SKM-1 (cell line): ENCODE measurements around the gene LATS2.
"Not testable (repeated sequence)": the region's sequence is repeated elsewhere in the genome, so short reads cannot be mapped to it uniquely, and the experiment has no call there.

Source experiments
- DNase-seq: peaks from one replicate; lab custom pipeline; 2025; ENCODE audit not compliant: unreplicated experiment; lab: John Stamatoyannopoulos, UW

The LATS2 gene

DNA sequence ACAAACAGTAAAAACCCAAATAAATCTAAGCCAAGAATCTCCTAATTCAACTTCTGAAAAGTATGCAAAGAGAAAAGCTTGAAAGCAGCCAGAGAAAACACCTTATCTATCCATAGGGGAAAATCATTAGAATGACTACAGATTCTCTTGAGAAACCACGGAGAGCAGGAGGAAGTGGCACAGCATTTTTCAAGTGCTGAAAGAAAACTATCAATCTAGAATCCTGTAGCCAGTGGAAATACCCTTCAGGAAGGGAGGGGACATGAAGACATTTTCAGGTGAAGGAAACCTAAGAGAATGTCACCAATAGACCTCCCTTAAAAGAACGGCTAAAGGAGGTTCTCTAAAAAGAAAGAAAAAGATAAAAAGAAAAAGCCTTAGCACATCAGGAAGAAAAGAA, 92.6 kb downstream of the LATS2 start:
- DNase-seq, result no peak

DNA sequence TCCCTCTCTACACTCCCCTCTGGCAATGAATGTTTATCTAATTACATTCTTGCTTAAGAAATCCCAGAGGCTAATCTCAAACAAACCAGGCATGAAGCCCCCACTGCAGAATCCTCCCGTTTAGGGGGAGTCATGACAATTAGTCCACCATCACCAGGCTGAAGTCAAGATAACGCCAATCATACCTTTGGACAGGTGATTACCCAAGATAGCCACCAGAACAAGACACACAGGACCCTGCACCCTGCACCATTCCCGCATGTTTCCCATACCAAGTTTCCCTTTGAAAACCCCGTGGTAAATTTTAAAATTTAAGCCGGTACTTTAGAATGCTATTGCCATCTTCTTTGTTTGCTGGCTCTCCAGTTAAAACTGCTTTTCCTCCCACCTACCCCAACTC, 94.0 kb downstream of the LATS2 start:
- DNase-seq, result no peak

DNA sequence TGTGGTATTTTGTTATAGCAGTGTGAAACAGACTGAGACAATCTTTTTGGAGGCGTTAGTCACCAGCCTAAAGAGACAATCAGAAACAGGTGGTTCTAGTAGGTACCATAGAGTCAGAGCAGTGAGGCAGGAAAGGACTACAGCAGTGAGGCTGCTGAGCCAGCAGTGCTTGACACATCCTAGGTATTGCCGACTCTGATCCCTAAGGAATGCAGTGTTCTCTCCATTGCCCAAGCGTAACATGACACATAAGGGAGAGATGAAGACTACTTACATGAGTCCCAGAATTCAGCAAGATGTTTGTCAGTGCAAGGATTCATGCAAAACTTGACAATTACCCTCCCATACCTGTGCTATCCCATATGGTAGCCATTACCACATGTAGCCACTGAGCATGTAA, 96.5 kb downstream of the LATS2 start:
- no peak for DNase-seq

DNA sequence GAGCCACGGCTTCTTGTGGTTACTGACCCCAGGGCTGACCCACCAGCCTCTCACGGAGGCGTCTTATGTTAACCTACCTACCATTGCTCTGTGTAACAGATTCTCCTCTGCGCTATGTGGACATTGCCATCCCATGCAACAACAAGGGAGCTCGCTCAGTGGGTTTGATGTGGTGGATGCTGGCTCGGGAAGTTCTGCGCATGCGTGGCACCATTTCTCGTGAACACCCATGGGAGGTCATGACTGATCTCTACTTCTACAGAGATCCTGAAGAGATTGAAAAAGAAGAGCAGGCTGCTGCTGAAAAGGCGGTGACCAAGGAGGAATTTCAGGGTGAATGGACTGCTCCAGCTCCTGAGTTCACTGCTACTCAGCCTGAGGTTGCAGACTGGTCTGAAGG, 99.7 kb downstream of the LATS2 start:
- DNase-seq, result not testable (repeated sequence)

DNA sequence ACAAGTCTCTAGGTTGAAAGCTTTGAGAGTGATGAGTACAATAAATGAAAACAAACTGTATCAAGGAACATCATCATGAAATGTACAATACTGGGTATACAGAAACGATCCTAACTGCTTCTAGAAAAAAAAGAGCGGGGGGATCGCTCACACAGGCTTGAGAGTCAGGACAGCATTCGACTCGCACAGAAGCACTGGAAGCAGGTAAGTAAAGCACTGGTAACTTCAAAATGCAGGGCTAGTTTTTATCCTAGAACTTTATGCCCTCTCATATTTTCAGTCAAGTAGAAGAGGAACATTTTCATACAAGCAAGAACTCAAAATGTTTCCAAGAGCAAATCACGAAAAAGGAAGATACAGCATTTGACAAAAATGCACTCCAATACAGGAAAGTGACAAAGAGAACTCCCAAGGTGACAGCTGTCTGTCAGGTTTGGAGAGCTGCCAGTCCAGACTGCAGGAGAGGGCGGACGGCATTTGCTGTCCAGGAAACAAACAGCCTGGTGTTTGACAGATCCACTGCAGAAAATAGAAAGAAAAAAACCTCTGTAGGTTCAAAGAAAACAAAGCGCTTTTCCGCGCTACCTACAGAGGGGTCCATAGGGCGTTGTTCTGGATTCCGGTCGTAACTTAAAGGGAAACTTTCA, 100.6 kb downstream of the LATS2 start:
- DNase-seq, result no peak

DNA sequence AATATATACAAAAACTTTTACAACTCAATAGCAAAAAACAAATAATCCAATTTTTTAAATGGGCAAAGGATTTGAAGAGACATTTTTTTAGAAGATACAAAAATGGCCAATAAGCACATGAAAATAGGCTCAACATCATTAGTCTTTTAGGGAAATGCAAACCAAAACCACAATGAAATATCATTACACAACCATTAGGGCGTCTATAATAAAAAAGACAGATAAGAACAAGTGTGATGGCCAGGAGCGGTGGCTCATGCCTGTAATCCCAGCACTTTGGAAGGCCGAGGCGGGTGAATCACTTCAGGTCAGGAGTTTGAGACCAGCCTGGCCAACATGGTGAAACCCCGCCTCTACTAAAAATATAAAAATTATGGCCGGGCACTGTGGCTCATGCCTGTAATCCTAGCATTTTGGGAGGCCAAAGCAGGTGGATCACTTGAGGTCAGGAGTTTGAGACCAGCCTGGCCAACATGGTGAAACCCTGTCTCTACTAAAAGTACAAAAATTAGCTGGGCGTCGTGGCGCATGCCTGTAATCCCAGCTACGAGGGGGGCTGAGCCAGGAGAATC, 104.3 kb downstream of the LATS2 start:
- not testable (repeated sequence) for DNase-seq

DNA sequence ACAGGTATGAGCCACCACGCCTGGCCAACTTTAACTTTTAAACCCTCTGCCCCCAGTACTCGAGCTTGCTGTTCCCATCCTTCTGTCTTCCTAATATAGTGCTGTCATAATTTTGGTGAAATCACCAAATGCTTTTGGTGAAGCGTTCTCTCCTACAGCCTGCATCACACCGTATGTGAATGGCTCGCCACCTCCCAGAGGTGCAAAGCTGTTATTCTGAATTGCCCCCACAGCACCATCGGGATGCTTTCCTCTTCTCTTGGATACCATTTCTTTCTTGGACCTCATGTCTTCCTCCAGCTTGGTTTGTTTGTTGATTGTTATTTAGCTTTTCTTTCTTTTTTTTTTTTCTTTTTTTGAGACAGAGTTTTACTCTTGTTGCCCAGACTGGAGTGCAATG, 105.9 kb downstream of the LATS2 start:
- no peak for DNase-seq

DNA sequence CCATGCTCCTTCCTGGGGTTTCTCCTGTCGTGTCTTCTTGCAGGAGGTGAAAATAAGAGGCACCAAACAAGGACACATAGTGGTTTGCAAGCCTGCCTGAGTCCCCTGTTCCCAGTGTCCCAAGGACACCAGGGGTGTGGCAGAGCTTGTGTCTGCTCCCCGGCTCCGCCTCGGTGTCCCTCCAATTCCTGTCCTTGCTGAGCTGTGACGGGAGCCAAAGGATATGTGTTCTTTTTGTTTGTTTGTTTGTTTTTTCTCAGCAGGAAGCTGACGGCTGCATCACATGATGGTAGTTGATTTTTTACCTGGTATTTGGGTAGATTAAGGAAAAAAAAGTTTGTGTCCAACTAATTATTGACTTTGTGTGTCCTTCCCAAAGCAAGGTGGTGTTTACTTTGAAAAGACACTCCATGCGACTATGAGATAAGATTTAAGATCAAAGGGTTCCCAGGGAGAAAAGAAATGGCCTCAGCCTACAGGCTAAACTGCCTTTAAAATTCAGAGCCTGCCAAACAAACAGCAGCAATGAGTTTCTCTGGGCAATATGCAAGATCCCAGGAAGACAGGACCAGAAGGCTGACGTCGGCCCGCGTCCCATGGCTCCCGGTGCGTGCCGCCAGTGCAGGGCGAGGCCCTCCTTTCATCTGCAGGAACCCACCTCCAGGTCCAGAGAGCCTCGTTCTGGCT, 108.0 kb downstream of the LATS2 start:
- DNase-seq, result no peak

DNA sequence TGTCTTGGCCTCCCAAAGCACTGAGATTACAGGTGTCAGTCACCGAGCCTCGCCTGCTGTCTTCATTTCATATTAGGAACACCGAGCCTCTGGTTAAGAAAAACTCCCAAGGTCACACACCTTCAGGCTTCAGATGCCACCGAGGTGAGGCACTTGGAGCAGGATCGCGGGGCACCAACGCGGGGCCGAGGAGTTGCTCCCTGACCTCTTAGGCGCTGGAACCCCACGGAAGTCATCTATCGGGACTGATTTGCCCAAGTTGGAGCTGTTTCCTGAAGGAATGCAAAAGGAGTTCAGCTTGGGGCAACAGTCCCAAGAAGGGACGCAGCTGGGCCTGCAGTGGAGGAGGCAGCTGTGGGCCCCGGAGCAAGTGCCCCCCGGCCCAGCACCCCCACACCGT, 108.5 kb downstream of the LATS2 start:
- no peak for DNase-seq

DNA sequence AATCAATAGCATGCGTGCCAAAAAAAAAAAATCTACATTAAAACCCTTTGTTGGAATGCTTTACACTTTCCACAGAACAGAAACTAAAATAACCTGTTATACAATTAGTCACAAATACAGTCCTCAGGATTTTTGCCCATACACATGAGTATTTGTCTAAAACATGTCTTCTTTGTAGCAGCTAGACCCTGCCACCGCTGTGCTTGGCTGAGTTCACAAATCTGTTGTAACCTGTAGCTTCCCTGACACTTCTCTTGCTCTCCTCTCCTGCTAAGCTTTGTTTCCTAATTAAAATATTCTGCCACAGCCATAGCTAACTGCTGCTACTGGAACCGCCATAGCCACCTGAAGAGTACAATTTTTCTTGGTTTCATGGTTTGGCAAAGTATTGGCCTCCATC, 113.4 kb downstream of the LATS2 start:
- DNase-seq, result not testable (repeated sequence)

DNA sequence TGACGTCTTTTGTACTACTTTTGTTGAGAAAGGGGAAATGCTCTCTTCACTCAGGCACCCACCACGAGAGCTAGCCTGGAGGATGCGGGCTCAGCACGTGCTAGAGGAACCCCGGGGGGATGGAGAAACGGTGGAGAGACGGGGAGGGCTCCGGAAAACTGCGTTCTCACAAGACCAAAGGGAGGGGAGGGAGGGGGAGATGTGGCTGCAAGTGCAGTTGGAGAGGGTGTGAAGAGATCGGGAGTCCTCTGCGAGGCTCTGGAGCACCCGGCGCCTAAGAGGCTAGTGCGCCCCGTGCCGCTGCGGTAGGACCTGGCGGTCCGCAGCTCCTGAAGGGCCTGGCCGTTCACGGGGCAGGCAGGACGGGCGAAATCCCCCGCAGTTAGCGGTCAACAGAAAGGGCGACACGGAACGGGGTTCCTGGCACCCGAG, 115.4 kb downstream of the LATS2 start:
- DNase-seq, result no peak

DNA sequence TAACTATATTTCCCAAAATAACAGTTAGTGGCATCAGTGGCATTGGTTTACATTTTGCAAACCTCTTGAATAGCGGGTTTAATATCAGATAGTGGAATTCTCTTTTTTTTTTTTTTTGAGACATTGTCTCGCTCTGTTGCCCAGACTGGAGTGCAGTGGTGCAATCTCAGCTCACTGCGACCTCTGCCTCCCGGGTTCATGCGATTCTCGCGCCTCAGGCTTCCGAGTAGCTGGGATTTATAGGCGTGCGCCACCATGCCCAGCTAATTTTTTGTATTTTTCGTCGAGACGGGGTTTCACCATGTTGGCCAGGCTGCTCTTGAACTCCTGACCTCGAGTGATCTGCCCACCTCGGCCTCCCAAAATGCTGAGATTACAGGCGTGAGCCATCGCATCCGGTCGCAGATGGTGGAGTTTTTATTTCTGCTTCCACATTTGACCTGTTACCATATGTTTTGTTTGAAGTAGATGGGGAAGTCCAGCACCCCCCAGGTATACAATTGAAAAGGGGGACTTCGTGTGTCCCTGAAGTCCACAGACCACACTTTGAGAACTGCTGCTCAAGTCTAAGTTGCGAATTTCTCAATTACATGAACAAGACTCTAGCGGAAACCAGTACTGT, 118.3 kb downstream of the LATS2 start:
- no peak for DNase-seq

DNA sequence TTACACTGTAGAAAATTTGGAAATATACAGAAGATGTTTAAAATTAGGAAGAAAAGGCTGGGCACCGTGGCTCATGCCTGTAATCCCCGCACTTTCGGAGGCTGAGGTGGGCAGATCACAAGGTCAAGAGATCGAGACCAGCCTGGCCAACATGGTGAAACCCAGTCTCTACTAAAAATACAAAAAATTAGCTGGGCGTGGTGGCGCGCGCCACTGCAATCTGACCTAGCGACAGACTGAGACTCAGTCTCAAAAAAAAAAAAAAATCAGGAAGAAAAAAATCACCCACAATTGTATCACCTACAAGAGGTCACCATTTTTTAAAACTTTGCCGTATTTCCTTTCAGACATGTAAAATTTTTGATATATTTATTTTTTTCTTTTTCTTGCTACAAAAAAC, 120.9 kb downstream of the LATS2 start:
- not testable (repeated sequence) for DNase-seq

DNA sequence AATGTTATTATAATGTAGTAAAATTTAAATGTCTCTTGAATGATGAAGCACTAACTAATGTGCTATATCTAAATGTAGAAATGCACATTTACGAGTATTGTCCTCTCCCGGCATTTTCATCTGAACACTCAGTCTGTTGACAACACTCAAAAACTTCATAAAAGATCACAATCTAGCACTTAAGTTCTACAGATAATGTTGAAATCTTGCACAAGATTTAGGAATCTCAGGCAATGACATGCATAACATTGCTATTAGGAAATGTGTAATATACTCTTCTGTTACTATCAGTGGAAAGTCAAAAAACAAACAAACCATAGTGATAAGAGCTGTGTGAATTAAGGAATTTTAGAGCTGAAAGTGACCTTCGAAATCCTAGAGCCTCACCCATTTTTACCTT, 121.3 kb downstream of the LATS2 start:
- DNase-seq, result no peak

DNA sequence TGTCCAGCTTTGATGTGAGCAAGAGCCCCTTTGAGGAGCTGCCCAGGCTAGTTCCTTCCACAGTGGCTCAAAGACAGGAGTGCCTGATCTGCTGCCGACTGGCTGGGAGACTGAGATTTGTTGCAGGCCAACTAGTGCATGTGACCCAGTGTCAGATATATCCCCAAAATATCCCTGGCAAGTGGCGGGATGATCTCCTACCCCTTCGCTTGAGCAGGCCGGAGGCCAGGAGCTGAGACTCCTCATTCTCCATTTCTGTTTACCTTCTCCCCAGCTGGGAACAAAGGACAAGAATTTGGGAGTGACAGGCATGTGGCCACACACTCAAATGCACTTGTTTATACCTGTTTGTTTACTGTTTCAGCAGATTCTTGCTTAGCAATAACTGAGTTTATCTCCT, 121.7 kb downstream of the LATS2 start:
- DNase-seq, result no peak

DNA sequence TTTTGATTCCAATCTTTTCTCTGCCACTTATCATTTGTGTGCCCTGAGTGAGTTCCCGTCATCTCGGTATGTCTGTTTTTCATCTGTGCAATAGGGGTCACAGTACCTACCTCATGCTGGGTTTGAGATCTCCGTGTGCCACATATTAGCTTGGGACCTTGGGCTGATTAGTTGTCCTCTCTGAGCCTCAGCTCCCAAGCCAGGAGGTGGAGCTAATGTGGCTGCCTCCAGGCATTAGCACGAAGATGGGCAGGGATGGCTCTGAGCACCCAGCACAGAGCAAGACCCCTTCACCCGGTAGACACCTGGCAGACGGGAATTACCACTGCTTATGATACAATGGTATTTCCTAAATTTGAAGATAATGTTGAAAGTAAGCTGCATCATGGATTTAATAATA, 123.1 kb downstream of the LATS2 start:
- no peak for DNase-seq

DNA sequence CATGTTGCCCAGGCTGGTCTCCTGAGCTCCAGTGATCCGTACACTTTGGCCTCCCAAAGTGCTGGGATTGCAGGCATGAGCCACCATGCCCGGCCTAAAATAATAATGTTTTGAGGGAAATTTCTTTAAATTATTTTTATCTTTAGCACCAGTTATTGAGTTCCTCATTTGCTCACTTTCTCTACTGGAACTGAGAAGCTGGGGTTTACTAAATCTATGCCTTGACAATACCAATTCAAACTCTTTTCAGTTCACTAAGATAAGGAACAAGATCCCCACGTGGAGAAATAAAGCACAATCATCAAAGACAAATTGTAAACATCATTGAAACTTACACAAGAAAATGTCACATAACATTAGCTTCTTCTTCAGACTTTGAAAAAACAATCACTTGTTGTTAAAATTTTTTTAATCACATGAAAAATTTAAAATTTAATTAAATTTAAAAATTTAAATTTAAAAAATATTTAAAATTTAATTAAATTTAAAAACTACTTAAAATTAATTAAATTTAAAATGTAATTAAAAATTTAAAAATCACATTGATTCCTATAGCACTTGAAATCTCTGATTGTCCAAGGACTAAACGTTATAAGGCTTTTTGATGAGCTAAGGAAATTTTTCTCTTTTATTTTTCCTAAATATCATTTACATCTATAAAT, 133.7 kb downstream of the LATS2 start:
- DNase-seq, result no peak

DNA sequence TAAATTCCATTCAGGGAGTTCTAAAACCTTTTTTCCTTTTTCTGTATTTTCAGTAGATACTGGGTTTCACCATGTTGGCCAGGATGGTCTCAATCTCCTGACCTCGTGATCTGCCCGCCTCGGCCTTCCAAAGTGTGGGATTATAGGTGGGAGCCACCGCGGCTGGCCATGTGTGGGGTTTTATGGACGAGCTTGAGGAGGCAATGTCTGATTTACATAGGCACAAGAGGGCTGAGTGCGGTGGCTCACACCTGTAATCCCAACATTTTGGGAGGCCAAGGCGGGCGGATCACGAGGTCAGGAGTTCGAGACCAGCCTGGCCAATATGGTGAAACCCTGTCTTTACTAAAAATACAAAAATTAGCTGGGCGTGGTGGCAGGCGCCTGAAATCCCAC, 136.0 kb downstream of the LATS2 start:
- not testable (repeated sequence) for DNase-seq

DNA sequence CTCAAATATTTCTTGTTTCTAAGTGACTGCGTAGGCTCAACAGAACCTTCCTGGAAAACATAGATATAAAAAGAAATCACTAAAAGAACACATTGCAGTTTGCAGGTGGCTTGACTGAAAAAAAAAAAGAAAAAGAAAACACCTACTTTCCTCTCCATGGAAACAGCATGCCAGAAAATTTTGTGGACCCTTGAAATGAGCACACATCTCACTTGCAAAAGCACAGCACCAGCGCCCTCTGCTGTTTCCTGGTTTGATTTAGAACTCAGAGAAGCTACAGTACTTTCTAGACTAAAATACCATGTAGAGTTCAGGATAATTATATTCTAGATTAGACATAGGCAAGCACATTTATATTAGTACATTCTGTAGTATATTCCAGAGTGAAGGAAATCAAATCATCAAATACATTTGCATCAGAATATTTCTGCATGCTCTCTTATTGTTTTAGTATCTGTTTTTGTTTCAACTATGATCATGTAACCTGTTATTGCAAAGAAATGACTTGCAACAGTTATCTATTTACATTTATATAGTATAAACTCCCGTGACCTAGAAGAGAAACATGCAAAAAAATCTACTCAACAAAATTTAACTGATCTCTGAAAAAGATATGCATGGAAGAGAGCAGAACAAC, 136.5 kb downstream of the LATS2 start:
- peak; percentile 40 for DNase-seq

DNA sequence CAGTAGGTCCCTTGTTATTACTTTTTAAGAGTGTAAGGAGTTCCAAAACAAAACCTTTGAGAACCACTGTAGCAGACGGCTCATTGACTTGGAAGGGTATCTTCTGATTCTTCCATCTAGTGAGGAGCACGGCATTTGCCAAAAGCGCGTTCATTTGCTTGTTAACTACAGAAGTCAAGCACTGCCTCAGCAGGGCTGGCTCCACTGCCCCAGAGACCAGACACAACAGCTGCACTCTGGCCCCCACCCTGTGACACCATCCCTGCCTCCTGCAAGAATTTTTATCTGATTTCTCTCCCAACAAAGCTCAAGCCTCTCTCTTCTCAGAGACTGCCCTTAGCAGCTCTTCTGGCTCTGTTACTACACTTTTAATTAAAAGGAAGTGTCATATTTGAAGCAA, 138.1 kb downstream of the LATS2 start:
- DNase-seq, result no peak
